HG03025 (cell line): Measurements from ENCODE around the gene PPDPF.
"Not testable (repeated sequence)": the region's sequence is repeated elsewhere in the genome, so short reads cannot be mapped to it uniquely, and the experiment has no call there.

Experiments
- ATAC-seq: cut with Tn5 transposase; IDR thresholded peaks from one replicate; pipeline ENCODE4 v1.9.1; 2021; ENCODE audit warnings: mild to moderate bottlenecking, moderate library complexity; ENCODE audit not compliant: unreplicated experiment, low FRiP score

The PPDPF gene

GRCh38 chr20:63547725-63548480 is 27.3 kb downstream of the PPDPF start, which contains the start of gene SRMS:
TSS of gene SRMS (minus strand) at chr20:63547749. CDS start at chr20:63547463, 286 bp downstream.
- no peak for ATAC-seq

- ATAC-seq: no peak
Measured at GRCh38 chr20:63548542-63548941, 28.0 kb downstream of the PPDPF start.

DNA sequence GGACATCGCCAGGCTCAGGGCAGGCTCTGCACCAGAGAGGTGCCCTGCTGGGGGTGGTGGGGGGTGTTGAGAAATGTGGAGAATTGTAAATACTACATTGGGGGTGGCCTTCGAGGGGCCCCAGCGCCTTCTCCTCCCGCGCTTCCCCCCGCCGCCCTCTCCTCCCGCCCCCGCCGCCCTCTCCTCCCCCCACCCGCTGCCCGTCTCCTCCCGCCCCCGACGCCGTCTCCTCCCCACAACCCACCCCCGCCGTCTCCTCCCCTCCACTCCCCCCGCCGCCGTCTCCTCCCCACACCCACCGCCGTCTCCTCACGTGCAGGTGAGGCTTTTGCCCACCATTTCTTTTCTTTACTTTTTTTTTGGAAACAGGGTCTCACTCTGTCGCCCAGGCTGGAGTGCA is 28.5 kb downstream of the PPDPF start:
- ATAC-seq: no peak

DNA sequence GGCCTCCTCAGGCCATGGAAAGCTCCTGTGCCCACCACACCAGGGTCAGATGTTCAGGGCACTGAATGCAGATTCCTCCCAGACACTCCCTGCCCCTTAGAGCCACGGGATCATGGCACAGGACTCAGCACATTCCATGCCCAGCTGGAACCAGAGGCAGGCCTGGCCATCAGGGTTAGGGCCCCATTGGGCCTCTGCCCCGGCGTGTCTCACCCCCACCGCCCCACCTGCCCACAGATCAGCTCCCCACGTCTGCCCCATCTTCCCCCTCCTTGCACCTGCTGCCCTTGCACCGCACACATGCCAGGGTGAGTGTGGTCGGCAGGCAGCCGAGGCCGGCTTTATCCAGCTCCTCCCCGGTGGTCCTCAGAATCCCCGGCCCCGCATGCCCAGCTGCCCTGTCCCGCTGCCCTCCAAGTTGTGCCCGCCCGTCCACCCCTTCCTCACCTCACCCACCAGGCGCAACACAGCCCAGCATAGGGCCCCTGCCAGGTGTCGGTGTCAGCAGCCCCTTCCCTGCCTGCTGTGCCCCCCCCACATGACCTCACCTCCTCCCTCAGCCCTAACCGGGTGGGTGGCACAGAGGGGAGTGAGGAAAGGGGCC is 29.2 kb downstream of the PPDPF start:
- no peak for ATAC-seq

GRCh38 chr20:63551068-63551467 is 30.5 kb downstream of the PPDPF start:
- ATAC-seq: no peak

DNA sequence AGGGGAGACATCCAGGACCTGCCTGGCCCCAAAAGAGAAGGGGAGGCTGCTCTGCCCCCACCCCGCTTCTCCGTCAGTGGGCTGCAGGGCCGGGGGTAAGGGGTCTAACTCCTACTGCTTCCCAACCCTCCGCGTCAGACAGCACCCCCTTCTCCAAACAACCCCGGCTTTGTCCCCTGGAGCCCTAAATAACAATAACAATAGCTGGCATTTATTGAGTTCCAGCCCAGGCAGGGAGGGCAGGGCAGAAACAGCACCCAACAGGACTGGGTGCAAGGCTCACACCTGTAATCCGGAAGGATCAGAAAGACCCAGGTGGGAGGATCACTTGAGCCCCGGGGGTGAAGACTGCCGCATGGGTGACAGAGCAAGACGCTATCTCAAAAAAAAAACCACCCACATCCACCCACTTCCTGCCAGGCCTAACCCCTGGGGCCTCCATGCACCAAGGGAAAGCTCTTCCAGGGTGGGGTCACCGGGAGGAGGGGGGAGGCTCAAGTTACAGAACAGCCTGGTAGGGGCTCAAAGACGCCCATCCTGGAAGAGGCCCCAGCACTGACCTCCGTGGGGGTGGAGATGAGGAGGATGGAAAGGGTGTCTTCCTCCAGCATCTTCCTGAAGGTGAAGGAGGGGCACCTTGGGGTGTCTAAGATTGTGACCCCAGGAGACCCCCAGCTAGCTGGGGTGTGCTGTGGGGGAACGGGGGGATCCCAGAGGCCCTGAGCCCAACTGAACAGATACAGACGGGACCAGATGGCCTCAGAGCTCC is 32.1 kb downstream of the PPDPF start:
- ATAC-seq: peak; percentile 17

GRCh38 chr20:63553251-63553932 is 32.8 kb downstream of the PPDPF start:
- peak; percentile 43 for ATAC-seq

- ATAC-seq: peak; percentile 16
Measured at GRCh38 chr20:63553933-63554290, 33.3 kb downstream of the PPDPF start, which contains the start of gene FNDC11. TSS of gene FNDC11 (plus strand) at chr20:63554159. CDS start at chr20:63555664, 1,505 bp downstream.

GRCh38 chr20:63554361-63555278 is 34.1 kb downstream of the PPDPF start:
- no peak for ATAC-seq

GRCh38 chr20:63555661-63556381 is 35.3 kb downstream of the PPDPF start:
- ATAC-seq: no peak

DNA sequence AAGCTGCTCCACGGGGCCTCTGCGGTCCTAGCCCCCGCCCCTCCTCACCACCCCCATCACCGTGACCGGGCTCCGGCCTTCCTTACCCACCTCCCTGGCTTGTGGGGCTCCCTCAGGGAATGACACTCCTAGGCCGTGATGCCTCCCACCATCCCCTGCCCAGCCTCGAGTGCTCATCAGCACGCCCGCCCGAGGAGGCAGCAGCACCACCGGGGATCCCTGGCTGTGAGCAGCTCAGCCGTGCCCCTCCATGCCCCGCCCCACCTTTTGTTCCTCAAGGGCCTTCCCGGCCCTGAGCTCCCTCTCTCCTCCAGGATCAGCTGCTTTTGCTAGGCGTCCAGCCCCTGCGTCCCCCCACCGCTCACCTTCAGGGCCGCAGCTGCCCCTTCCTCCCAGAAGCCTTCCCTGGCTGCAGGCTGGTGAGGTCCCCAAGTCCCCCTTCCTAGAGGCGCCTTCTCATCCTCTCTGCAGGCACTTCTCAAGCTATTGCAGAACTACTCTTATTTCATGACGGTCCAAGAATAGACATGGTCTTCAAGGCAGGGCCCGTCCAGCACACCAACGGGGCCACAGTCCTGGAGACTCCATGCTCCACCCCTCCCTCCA is 36.4 kb downstream of the PPDPF start:
- ATAC-seq: no peak

DNA sequence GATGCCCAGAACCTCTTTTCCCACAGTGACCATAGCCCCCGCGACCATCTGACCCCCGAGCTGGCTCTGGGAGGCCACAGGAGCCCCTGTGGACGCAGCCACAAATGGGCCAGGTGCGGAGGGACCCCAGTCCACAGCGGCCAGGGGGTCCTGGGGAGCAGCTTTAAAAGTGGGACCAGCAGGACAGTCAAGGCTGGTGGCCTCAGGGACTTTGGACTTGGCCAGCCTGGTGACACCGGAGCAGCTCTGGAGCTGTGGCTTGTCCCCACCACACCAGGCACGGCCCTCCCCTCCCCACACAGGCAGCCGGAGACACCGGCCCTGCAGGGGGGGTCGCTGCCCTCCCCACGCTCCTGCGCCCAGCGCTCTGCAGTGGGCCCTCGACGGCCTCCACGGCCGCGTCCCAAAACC is 36.9 kb downstream of the PPDPF start:
- ATAC-seq: no peak

GRCh38 chr20:63558804-63559484 is 38.4 kb downstream of the PPDPF start:
- ATAC-seq: no peak

GRCh38 chr20:63559485-63560332 is 39.1 kb downstream of the PPDPF start:
- not testable (repeated sequence) for ATAC-seq

DNA sequence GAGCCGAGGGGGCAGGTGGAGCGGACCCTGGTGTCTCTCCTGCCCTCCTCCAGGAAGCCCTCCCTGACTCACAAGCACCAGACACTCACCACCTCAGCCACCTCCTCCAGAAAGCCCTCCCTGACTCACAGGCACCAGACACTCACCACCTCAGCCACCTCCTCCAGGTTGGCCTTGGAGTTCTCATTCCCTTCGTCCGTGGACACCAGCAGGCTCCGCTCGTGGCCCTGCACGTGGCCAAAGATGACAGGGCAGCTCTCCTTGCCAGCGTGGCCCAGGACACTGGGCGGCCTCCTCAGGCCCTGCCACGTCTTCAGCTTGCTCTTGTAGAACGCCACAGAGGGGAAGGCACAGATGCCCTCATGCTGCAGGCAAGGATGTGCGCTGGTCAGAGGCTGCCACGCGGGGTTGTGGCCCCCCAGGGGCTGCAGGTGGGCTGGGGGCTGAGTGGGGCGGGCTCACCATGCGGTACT is 39.8 kb downstream of the PPDPF start:
- no peak for ATAC-seq

GRCh38 chr20:63560856-63561609 is 40.5 kb downstream of the PPDPF start:
- no peak for ATAC-seq
